Skeletal muscle satellite cell (primary cell): ENCODE results near the gene CASKIN2. TPM values are rescaled to one million over a fixed set of nuclear protein-coding genes. Genes with fewer than 3 reads are reported as not detected.

Experiments used
- H3K27me3 ChIP-seq: 2 replicates; pipeline ENCODE4 v1.7.0; 2013; ENCODE audit warnings: low read length; ENCODE audit not compliant: control insufficient read depth, insufficient read depth
- H3K36me3 ChIP-seq: 2 replicates; pipeline ENCODE4 v1.7.0; 2013; ENCODE audit warnings: mild to moderate bottlenecking, control low read depth, low read length; ENCODE audit not compliant: insufficient read depth
- H3K4me1 ChIP-seq: 2 replicates; pipeline ENCODE4 v1.7.0; 2013; ENCODE audit warnings: low read length; ENCODE audit not compliant: control insufficient read depth, insufficient read depth
- H3K4me2 ChIP-seq: 2 replicates; pipeline ENCODE4 v1.7.0; 2013; ENCODE audit warnings: mild to moderate bottlenecking, low read length
- H3K4me3 ChIP-seq: 2 replicates; pipeline ENCODE4 v1.7.0; 2013; ENCODE audit warnings: low read length
- H3K9ac ChIP-seq: 2 replicates; pipeline ENCODE4 v1.7.0; 2013; ENCODE audit warnings: mild to moderate bottlenecking, low read depth, low read length, moderate library complexity
- H3K9me3 ChIP-seq: replicated peaks from 2 replicates; pipeline ENCODE4 v1.7.0; 2013; ENCODE audit warnings: mild to moderate bottlenecking, control low read depth, low read length
- total RNA-seq: library from RNA; depleted of rRNA; stranded (reverse); fragments of >200 nt; gene quantifications from 2 replicates; pipeline ENCODE4 v1.2.3, GENCODE V29; 2012; rRNA removed

Gene CASKIN2, protein sequence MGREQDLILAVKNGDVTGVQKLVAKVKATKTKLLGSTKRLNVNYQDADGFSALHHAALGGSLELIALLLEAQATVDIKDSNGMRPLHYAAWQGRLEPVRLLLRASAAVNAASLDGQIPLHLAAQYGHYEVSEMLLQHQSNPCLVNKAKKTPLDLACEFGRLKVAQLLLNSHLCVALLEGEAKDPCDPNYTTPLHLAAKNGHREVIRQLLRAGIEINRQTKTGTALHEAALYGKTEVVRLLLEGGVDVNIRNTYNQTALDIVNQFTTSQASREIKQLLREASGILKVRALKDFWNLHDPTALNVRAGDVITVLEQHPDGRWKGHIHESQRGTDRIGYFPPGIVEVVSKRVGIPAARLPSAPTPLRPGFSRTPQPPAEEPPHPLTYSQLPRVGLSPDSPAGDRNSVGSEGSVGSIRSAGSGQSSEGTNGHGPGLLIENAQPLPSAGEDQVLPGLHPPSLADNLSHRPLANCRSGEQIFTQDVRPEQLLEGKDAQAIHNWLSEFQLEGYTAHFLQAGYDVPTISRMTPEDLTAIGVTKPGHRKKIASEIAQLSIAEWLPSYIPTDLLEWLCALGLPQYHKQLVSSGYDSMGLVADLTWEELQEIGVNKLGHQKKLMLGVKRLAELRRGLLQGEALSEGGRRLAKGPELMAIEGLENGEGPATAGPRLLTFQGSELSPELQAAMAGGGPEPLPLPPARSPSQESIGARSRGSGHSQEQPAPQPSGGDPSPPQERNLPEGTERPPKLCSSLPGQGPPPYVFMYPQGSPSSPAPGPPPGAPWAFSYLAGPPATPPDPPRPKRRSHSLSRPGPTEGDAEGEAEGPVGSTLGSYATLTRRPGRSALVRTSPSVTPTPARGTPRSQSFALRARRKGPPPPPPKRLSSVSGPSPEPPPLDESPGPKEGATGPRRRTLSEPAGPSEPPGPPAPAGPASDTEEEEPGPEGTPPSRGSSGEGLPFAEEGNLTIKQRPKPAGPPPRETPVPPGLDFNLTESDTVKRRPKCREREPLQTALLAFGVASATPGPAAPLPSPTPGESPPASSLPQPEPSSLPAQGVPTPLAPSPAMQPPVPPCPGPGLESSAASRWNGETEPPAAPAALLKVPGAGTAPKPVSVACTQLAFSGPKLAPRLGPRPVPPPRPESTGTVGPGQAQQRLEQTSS (N-terminal part only)
- 4.6 and 6.1 TPM in 2 replicates for total RNA-seq

DNA sequence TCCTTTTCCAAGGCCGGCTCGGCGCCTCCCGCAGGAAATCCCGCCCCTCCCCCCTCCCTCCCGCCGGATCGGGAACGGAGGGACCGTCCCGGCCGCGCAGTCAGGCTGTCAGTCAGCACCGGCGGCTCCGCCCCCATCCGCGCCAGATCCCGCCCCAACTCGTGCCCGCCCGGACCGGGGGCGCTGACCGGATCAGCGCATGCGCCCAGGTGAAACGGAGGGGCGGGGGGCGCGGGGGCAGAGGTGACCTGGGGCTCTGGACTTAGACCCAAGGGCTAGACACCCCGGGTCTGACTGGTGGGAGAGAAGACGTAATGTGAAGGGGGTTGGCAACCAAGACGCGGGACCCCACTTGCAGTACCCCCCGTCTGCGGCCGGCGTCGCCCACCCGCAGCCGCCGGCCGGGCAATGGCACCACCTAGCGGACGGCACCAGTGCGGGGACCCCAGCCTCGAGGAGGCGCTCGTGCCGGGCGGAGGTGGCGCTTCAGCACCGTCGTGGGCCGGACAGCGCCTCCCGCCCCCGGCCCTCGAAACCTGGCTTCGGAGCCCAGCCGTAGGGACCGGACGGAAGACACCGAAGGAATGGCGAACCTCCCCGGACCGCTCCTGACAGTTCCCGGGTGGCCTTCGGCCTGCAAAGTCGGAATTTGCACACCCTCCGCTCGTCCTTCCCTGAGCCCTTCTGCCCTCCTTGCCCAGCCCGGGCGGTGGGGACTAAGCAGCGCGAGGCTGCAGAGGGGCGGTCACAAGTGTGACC, at the start of gene CASKIN2:
CASKIN2 (minus strand) TSS at position 42 of the 759 bp plus-strand sequence. CDS start 1,733 bp downstream, outside the sequence.
- H3K4me1 ChIP-seq: peaks cover 32% of the 10 kb centered on the region

DNA sequence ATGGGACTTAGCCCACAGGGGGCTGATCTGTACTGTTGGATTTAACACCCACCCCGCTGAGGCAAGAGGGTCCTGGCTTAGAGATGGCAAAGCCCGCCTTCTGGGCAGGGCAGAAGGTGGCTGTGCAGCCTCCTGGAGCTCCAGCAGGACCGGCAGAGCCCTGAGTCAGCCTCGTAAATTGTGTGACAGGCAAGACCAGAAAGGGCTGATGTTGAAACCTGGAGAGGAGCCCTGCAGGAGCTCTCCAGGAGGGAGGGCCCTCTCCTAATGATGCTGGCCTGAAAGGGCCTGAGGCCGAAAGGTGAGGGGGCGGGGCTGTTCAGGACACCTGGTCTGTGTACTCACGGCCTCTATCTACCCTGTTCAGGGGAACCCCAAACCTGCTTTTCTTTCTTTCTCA, 49.7 kb upstream of the CASKIN2 start:
- H3K4me1 ChIP-seq: peaks cover 3% of the 10 kb centered on the region
- H3K9me3 ChIP-seq: no peaks in the 10 kb centered on the region
- no peak overlapping the region for H3K4me2 ChIP-seq
- H3K4me3 ChIP-seq: no peak overlapping the region
- no peak overlapping the region for H3K9ac ChIP-seq
- no peaks in the 10 kb centered on the region for H3K36me3 ChIP-seq
- H3K27me3 ChIP-seq: peaks cover 38% of the 10 kb centered on the region

More for the DNA sequence above, at the start of gene CASKIN2:
- Histone ChIP-seq H3K4me3 (peak within 1 kb of the TSS; percentile 71), H3K9me3 (no peaks in the 10 kb centered on the region), H3K9ac (peak within 1 kb of the TSS; percentile 91), H3K27me3 (no peaks in the 10 kb centered on the region), H3K36me3 (peaks cover 6% of the 10 kb centered on the region), H3K4me2 (peak within 1 kb of the TSS; percentile 95)

DNA sequence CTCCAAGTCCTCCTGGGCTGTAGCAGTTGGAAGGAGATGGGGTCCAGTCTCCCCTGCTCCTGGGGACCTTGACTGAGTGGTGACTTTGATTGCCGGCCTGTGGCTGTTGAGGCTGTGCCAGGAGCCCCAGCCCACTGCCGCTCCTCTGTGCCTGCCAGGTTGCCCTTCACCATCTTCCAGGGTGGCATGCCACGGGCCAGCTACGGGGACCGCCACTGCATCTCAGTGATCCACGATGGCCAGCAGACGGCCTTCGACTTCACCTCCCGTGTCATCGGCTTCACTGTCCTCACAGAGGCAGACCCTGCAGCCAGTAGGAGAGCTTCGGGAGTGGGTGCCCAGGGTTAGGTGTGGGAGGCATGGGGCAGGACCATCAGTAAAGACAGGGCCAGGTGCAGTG, 48.9 kb upstream of the CASKIN2 start:
- Histone ChIP-seq H3K4me3 (no peak overlapping the region), H3K27me3 (peaks cover 38% of the 10 kb centered on the region), H3K4me1 (peaks cover 3% of the 10 kb centered on the region), H3K36me3 (no peaks in the 10 kb centered on the region), H3K9ac (no peak overlapping the region), H3K9me3 (no peaks in the 10 kb centered on the region), H3K4me2 (no peak overlapping the region)

DNA sequence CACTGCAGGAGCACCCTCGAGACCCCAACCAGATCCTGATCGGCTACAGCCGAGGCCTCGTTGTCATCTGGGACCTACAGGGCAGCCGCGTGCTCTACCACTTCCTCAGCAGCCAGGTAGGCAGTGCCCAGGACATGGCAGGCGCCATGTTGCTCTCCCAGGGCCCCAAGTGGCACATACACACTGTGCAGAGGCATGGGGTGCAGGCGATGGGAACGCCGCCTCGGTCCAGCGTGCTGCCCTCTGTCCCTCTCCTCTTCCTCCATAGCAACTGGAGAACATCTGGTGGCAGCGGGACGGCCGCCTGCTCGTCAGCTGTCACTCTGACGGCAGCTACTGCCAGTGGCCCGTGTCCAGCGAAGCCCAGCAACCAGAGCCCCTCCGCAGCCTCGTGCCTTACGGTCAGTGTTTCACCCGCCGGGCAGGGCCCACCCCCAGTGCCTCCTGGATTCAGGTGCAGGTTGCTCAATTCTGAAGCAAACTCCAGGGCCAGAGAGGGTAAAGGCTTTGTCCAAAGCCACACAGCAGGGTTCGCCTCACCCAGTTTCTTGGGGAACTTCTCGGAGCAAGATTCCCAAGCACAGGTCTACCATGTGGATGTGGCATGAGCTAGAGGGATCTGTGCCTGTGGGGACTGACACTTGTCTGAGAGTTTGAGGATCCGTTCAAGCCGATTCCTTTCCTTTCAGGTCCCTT, 47.9 kb upstream of the CASKIN2 start:
- H3K9ac ChIP-seq: no peak overlapping the region
- no peak overlapping the region for H3K4me3 ChIP-seq
- no peak overlapping the region for H3K4me2 ChIP-seq
- peaks cover 3% of the 10 kb centered on the region for H3K4me1 ChIP-seq
- no peaks in the 10 kb centered on the region for H3K9me3 ChIP-seq
- no peaks in the 10 kb centered on the region for H3K36me3 ChIP-seq
- H3K27me3 ChIP-seq: peaks cover 32% of the 10 kb centered on the region

DNA sequence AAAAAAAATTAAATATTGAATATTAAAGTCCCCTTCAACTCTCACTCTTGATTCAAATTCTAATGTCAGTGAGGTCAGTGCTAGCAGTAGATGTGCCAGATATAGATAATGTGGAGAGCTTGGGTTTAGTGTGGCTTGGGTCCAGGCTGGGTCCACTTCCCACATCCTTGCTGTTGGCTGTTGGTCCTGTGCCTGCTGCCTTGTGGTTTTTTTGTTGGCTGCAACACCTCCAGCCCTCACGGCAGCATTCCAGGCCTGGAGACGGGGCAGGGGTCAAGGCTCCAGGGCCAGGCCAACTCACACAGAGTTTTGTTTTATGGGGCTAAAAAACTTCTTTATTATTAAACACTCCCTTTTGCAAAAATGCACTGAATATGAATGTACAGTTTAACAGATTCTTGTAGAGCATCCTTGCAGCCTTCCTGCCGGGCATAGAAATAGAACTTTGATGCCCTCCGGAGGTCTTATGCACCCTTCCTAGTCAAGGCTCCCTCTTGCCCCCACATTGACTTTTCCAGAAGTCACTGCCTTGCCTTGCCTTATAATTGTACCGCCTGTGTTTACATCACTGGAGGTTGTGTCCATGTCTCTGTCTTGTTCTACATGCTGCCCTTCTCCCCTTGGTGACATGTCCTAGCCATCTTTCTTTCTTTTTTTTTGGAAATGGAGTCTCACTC, 46.7 kb upstream of the CASKIN2 start:
- no peak overlapping the region for H3K9ac ChIP-seq
- H3K4me1 ChIP-seq: peaks cover 9% of the 10 kb centered on the region
- H3K4me3 ChIP-seq: no peak overlapping the region
- H3K4me2 ChIP-seq: no peak overlapping the region
- H3K27me3 ChIP-seq: peaks cover 28% of the 10 kb centered on the region
- H3K36me3 ChIP-seq: no peaks in the 10 kb centered on the region
- H3K9me3 ChIP-seq: no peaks in the 10 kb centered on the region

DNA sequence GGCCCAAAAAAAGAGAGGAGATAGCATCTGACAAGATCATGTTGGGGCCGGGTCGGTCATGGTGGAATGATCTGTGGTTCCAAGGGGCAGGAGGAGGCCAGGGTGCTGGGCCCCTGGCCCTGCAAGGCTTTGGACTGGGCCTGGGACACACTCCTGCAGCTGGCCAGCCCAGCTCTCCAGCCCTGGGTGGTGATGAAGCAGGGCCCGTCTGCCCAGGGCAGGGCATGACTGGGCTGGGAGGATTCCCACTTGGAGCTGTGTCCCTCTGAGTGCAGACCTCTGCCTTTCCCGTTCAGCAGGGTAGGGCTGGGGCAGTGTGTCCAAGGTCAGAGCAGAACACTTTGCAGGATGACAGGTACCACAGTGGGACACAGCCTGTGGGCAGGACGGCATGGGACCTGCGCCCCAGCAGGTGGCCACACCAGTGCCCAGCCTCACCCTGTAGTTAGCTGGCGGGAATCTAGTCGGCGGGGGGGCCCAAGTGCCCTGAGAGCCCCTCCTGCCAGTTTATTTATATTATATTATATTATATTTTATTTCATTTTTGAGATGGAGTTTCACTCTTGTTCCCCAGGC, 44.7 kb upstream of the CASKIN2 start:
- H3K36me3 ChIP-seq: no peaks in the 10 kb centered on the region
- no peak overlapping the region for H3K9ac ChIP-seq

DNA sequence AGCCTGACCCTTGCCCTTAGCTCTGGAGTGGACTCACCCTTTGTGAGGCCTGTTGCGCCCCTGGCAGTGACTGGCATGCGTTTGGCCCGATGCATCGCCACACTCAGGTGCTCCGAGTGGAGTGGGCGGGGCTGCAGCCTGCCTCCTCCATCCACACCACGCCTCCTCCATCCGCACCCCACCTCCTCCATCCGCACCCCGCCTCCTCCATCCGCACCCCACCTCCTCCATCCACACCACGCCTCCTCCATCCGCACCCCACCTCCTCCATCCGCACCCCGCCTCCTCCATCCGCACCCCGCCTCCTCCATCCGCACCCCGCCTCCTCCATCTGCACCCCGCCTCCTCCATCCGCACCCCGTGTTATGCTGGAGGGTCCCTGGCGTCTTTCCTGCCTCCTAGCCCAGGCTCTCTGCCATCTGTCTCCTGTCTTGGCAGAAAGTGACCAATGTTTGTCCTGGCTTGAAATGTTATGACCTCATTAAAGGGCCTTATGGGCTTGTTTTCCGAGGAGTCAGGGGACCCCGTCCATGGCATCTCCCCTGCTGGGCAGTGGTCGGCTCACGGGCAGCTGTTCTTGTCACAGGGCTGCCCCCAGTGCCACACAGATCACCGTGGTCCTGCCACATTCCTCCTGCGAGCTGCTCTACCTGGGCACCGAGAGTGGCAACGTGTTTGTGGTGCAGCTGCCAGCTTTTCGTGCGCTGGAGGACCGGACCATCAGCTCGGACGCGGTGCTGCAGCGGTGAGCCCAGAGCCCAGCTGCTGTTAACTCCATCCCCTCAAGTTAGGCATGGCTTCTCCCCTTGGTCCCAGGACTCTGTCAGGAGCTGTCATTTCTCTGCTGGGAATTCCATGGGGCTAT, 43.6 kb upstream of the CASKIN2 start:
- Histone ChIP-seq H3K9ac (no peak overlapping the region), H3K36me3 (no peaks in the 10 kb centered on the region), H3K9me3 (no peaks in the 10 kb centered on the region), H3K4me2 (no peak overlapping the region), H3K4me1 (peaks cover 12% of the 10 kb centered on the region), H3K4me3 (no peak overlapping the region), H3K27me3 (peaks cover 10% of the 10 kb centered on the region)

More for the DNA sequence above, 44.7 kb upstream of the CASKIN2 start:
- no peak overlapping the region for H3K4me3 ChIP-seq
- H3K27me3 ChIP-seq: peaks cover 11% of the 10 kb centered on the region
- no peak overlapping the region for H3K4me2 ChIP-seq
- peaks cover 12% of the 10 kb centered on the region for H3K4me1 ChIP-seq
- H3K9me3 ChIP-seq: no peaks in the 10 kb centered on the region

DNA sequence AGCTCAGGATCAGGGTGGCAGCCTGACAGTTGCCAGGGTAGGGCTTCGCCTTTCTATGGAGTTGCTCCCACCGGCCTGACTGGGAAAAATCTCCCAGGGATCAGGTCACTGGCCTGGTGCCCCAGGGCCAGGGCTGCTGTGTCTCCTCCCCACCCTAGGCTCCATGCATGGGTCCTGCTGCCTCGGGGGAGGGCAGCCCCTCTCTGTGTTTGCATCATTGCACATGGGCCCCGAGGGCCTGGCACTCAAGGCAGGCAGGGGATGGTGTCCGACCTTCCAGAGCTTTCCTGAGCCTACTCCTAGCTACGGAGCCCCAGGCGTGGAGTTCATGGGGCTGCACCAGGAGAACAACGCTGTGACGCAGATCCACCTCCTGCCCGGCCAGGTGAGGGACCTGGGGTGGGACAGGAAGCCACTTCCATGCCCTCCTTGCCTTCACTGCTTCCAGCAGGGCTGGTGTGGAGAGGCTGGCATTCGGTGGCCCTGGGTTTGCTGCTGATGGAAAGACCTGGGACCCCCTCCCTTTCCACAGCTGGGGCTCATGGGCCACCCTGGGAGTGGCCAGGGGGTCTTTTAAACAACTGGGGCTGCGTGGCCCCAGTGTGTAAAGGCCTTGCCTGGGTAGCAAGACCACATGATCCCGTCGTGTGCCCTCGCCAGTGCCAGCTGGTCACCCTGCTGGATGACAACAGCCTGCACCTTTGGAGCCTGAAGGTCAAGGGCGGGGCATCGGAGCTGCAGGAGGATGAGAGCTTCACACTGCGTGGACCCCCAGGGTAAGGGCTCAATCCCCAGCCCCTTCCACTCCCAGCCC, 42.7 kb upstream of the CASKIN2 start:
- H3K4me1 ChIP-seq: peaks cover 12% of the 10 kb centered on the region
- H3K9me3 ChIP-seq: no peaks in the 10 kb centered on the region
- no peak overlapping the region for H3K4me3 ChIP-seq
- peaks cover 2% of the 10 kb centered on the region for H3K27me3 ChIP-seq
- H3K36me3 ChIP-seq: no peaks in the 10 kb centered on the region
- H3K4me2 ChIP-seq: no peak overlapping the region
- no peak overlapping the region for H3K9ac ChIP-seq
